Breast epithelium (tissue), 4 donors: ENCODE results near the gene IER3. TPM values are rescaled to one million over a fixed set of nuclear protein-coding genes. Genes with fewer than 3 reads are reported as not detected.

Source experiments
- DNase-seq, 2 donors: peaks; one replicate each; pipeline ENCODE4 v3.0.0-alpha.2; 2019; ENCODE audit warnings: low spot score in 2 of 2
- H3K27ac ChIP-seq, 2 donors: fragments of 200-600 bp; sonication (generic) in 1 of 2; one replicate each; pipeline ENCODE4 v1.5.1; 2016 to 2019; ENCODE audit warnings: mild to moderate bottlenecking in 1 of 2
- H3K27me3 ChIP-seq, 2 donors: fragments of 200-600 bp; sonication (generic) in 1 of 2; one replicate each; pipeline versions ENCODE4 v1.5.1 to v1.6.0; 2017 to 2019; ENCODE audit warnings: control low read depth in 1 of 2, mild to moderate bottlenecking in 1 of 2
- H3K36me3 ChIP-seq: fragments of 200-600 bp; one replicate; pipeline ENCODE4 v1.5.1; 2019
- H3K4me1 ChIP-seq, 2 donors: fragments of 200-600 bp; sonication (generic); one replicate each; pipeline ENCODE4 v1.5.1; 2016 to 2019; ENCODE audit warnings: control low read depth in 1 of 2
- H3K4me3 ChIP-seq, 3 donors: fragments of 200-600 bp; sonication (generic); 1 replicate in 2 of 3; 2 replicates in 1 of 3; pipeline ENCODE4 v1.5.1; 2016 to 2019; ENCODE audit warnings: mild to moderate bottlenecking in 3 of 3, moderate library complexity in 2 of 3
- H3K9me3 ChIP-seq, 2 donors: fragments of 200-600 bp; sonication (generic) in 1 of 2; one replicate each; pipeline ENCODE4 v1.5.1; 2016 to 2019; ENCODE audit warnings: control low read depth in 1 of 2
- POLR2A ChIP-seq: fragments of 450-650 bp; IDR thresholded peaks from one replicate; pipeline ENCODE4 v1.6.1; 2016; ENCODE audit warnings: antibody characterized with exemption, mild to moderate bottlenecking, moderate library complexity
- POLR2AphosphoS5 ChIP-seq, 3 donors: sonication (generic); formaldehyde crosslinking; IDR thresholded peaks; one replicate each; pipeline ENCODE4 v1.6.1; 2017; ENCODE audit warnings: antibody characterized with exemption in 3 of 3
- intact Hi-C: fragments of 100-400 bp; cut with DNase I; formaldehyde crosslinking; loops from one replicate; pipeline ENCODE4 v1.15.1; 2023; ENCODE audit warnings: low total_unique reads
- total RNA-seq, 3 donors: library from RNA; depleted of rRNA; stranded (reverse); fragments of >200 nt; gene quantifications; one replicate each; pipeline ENCODE4 v1.1.0, GENCODE V29; 2016
- TF ChIP-seq, protein P1 (sequence below), 3 donors: fragments of 450-650 bp; IDR thresholded peaks; one replicate each; pipeline ENCODE4 v1.5.1; 2016 to 2017; ENCODE audit warnings: antibody characterized with exemption in 3 of 3, mild to moderate bottlenecking in 3 of 3, moderate library complexity in 3 of 3

The IER3 gene
- total RNA-seq, 3 donors from 2014 or later, result 7.7 to 64.1 (median 20.0) TPM

DNA sequence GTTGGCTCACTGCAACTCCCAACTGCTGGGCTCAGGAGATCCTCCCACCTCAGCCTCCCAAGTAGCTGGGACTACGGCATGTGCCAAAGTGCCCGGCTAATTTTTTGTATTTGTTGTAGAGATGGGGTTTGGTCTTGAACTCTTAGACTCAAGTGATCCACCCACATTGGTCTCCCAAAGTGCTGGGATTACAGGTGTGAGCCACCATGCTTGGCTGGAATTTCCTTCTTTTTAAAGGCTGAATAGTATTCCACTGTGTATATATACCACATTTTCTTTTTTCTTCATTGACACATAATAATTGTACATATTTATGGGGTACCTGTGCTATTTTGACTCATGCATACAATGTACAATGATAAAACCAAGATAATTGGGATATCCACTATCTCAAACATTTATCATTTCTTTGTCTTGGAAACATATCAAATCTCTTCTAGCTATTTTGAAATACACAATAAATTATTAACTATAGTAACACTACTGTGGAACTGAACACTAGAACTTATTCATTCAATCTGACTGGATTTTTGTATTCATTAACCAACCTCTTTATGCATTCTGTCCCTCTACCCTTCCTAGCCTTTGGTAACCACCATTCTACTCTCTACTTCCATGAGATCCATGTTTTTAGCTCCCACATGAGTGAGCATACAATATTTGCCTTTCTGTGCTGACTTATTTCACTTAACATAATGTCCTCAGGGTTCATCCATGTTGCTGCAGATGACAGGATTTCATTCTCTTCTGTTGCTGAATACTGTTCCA lies 35.1 kb downstream of the IER3 start:
- H3K36me3 ChIP-seq, result peaks cover 9% of the 10 kb centered on the region
- no peak for TF ChIP-seq POLR2AphosphoS5 (IDR thresholded peaks at IDR 0.05)
- TF ChIP-seq POLR2A, result no peak
- TF ChIP-seq, protein P1, sequence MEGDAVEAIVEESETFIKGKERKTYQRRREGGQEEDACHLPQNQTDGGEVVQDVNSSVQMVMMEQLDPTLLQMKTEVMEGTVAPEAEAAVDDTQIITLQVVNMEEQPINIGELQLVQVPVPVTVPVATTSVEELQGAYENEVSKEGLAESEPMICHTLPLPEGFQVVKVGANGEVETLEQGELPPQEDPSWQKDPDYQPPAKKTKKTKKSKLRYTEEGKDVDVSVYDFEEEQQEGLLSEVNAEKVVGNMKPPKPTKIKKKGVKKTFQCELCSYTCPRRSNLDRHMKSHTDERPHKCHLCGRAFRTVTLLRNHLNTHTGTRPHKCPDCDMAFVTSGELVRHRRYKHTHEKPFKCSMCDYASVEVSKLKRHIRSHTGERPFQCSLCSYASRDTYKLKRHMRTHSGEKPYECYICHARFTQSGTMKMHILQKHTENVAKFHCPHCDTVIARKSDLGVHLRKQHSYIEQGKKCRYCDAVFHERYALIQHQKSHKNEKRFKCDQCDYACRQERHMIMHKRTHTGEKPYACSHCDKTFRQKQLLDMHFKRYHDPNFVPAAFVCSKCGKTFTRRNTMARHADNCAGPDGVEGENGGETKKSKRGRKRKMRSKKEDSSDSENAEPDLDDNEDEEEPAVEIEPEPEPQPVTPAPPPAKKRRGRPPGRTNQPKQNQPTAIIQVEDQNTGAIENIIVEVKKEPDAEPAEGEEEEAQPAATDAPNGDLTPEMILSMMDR (IDR thresholded peaks at IDR 0.05), result no peak
- no peaks in the 10 kb centered on the region for H3K4me1 ChIP-seq
- no peaks in the 10 kb centered on the region for H3K27me3 ChIP-seq
- no peaks in the 10 kb centered on the region for H3K9me3 ChIP-seq
- intact Hi-C loops, result no loop called here
- no peak overlapping the region for H3K4me3 ChIP-seq
- no peak overlapping the region for H3K27ac ChIP-seq
- no peak for DNase-seq

DNA sequence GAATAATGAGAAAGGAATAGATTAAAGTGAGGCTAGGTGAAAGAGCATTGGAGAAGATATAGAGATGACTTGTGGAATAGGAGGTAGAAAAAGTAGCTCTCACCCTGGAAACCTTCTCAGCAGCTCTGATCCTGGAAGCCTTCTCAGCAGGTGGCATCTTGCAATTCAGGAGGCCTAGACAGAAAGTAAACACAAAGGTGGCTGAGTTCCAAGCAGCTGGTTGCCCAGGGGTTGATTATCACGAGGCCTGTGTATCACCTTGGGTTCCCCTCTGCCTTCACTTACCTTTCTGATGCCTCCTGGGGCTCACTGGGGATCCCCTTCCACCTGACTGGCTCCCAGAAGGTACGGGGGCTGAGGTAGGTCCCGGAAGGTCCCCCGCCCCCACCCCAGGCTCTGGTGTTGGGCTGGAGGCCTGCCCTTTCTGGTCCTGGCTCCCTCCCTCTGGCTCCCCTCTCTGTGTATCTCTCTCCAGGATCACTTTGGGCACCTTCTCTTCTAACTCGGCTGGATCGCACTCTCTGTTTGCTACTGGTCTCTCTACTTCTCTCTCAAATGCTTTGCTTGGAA lies 37.0 kb downstream of the IER3 start:
- no peak overlapping the region for H3K4me3 ChIP-seq
- intact Hi-C loops, result no loop called here
- H3K4me1 ChIP-seq, result no peaks in the 10 kb centered on the region
- H3K27ac ChIP-seq, result no peak overlapping the region
- H3K9me3 ChIP-seq, result no peaks in the 10 kb centered on the region
- no peak for DNase-seq
- H3K36me3 ChIP-seq, result no peaks in the 10 kb centered on the region
- no peaks in the 10 kb centered on the region for H3K27me3 ChIP-seq
- no peak for TF ChIP-seq POLR2AphosphoS5 (IDR thresholded peaks at IDR 0.05)

DNA sequence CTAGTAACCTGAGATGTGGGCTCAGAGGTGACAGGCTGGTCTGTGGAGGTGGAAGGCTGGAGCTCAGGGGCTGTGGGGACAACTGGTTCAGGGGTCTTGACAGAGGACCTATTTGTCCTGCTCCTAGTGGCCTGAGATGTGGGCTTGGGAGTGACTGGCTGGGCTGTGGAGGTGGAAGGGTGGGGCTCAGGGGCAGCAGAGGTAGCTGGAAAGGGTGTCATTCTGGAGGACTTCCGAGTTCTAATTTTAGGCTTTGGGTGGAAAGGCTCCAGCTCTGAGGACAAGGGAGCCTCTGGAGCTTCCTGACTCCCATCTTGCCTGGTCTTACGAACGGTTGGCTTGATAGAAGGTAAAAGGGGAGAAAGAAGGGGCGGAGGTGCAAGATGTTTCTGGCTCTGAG lies 38.7 kb downstream of the IER3 start:
- DNase-seq, result no peak
- no peak for TF ChIP-seq POLR2AphosphoS5 (IDR thresholded peaks at IDR 0.05)
- TF ChIP-seq, protein P1 (IDR thresholded peaks at IDR 0.05), result no peak
- TF ChIP-seq POLR2A, result no peak
- Histone ChIP-seq H3K4me1 (no peaks in the 10 kb centered on the region), H3K9me3 (no peaks in the 10 kb centered on the region), H3K27ac (no peak overlapping the region), H3K36me3 (no peaks in the 10 kb centered on the region), H3K27me3 (no peaks in the 10 kb centered on the region), H3K4me3 (no peak overlapping the region)
- intact Hi-C loops, result no loop called here

DNA sequence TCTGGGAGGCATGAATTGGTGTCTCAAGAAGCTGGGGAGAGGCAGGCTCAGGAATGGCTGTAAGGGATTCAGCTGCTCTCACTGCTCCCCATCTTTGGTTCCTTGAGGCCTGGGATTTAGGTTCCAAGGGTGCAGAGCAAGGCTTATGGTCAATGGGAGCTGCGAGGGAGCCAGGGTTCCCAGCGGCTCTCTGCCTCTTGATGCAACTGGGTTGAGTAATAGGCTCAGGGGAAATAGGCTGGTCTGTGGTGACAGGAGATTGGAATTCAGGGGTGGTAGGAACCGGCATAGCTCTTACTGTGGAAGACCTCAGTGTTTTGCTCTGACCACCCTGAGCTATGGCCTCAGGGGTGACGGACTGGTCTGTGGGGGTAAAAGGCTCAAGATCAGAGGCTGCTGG lies 40.5 kb downstream of the IER3 start:
- Histone ChIP-seq H3K36me3 (no peaks in the 10 kb centered on the region), H3K27ac (no peak overlapping the region), H3K9me3 (no peaks in the 10 kb centered on the region), H3K4me3 (no peak overlapping the region), H3K4me1 (no peaks in the 10 kb centered on the region), H3K27me3 (no peaks in the 10 kb centered on the region)
- intact Hi-C loops, result no loop called here
- TF ChIP-seq POLR2A (no peak), POLR2AphosphoS5 (IDR thresholded peaks at IDR 0.05) (no peak)
- TF ChIP-seq, protein P1 (IDR thresholded peaks at IDR 0.05), result no peak
- no peak for DNase-seq

DNA sequence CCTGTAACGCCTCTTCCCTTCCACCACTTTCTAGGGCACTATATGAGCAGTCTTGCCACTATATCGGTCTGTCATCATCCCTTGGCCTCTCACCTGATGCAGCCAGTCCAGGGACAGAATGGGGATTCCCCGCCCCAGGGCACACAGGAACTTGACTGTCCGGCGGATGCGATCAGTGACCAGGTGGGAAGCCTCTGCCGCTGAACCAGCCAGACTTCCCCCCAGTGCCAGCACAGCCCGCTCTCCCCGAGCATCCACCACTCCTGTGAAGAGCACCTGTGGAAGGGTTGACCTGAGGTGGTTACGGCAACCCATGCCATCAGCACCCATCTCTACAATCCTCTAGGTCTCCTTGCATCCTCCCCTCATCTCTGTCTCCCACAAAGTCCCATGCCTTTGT lies 41.3 kb downstream of the IER3 start:
- Histone ChIP-seq H3K27ac (no peak overlapping the region), H3K36me3 (no peaks in the 10 kb centered on the region), H3K4me3 (no peak overlapping the region), H3K27me3 (no peaks in the 10 kb centered on the region), H3K9me3 (no peaks in the 10 kb centered on the region), H3K4me1 (no peaks in the 10 kb centered on the region)
- intact Hi-C loops, result no loop called here
- no peak for DNase-seq
- TF ChIP-seq POLR2AphosphoS5 (IDR thresholded peaks at IDR 0.05) (no peak), POLR2A (no peak)
- TF ChIP-seq, protein P1 (IDR thresholded peaks at IDR 0.05), result no peak
